Colon (tissue), 2 donors: ENCODE results near the gene GJA4.

Source experiments
- FAIRE-seq: peaks from 2 replicates; lab custom pipeline; 2012; peaks lifted over from hg19 to GRCh38; lab: Jason Lieb, UNC
- donor health status: control.
- donor health status: control.

GJA4 gene

GRCh38 chr1:34839526-34840305 is 46.9 kb downstream of the GJA4 start:
- FAIRE-seq = no peak

GRCh38 chr1:34840426-34840825 is 47.6 kb downstream of the GJA4 start:
- no peak for FAIRE-seq

- no peak for FAIRE-seq
Observed at GRCh38 chr1:34842073-34842472, 49.3 kb downstream of the GJA4 start.

GRCh38 chr1:34842952-34843371 is 50.2 kb downstream of the GJA4 start:
- FAIRE-seq = no peak

- no peak for FAIRE-seq
Observed at GRCh38 chr1:34843392-34844251, 50.8 kb downstream of the GJA4 start.

- FAIRE-seq = no peak
Observed at GRCh38 chr1:34844252-34844634, 51.4 kb downstream of the GJA4 start.
